Sigmoid colon (tissue), 4 donors: ENCODE results near the gene GRID1.

Experiments used
- CTCF ChIP-seq, 4 experiments: fragments of 450-650 bp in 3 of 4; fragments of 200-600 bp in 1 of 4; IDR thresholded peaks; one replicate each; pipeline ENCODE4 v1.5.1; 2016 to 2019; ENCODE audit warnings: antibody characterized with exemption in 4 of 4, mild to moderate bottlenecking in 3 of 4, moderate library complexity in 2 of 4
- EP300 ChIP-seq, 4 donors: sonication (generic); formaldehyde crosslinking; IDR thresholded peaks; one replicate each; pipeline ENCODE4 v1.6.1; 2017; ENCODE audit warnings: antibody characterized with exemption in 4 of 4
- POLR2A ChIP-seq, 2 donors: fragments of 450-650 bp; IDR thresholded peaks; one replicate each; pipeline ENCODE4 v1.6.1; 2016; ENCODE audit warnings: antibody characterized with exemption in 2 of 2, mild to moderate bottlenecking in 2 of 2, moderate library complexity in 2 of 2
- POLR2AphosphoS5 ChIP-seq, 4 donors: sonication (generic); formaldehyde crosslinking; IDR thresholded peaks; one replicate each; pipeline ENCODE4 v1.6.1; 2017; ENCODE audit warnings: antibody characterized with exemption in 4 of 4

- TF ChIP-seq CTCF (IDR thresholded peaks at IDR 0.05): no peak
- no peak for TF ChIP-seq POLR2A (IDR thresholded peaks at IDR 0.05)
- no peak for TF ChIP-seq POLR2AphosphoS5 (IDR thresholded peaks at IDR 0.05)
- no peak for TF ChIP-seq EP300 (IDR thresholded peaks at IDR 0.05)
Observed at GRCh38 chr10:86314616-86315548, 51.7 kb downstream of the GRID1 start.
